GM23338 (cell line): Measurements from ENCODE around the gene ROBO1. TPM values are rescaled to one million over a fixed set of nuclear protein-coding genes. Genes with fewer than 3 reads are reported as not detected.

Source experiments
- ATAC-seq: fragments of 200-7000 bp; cut with Tn5 transposase; 3 replicates; pipeline ENCODE4 v1.9.1; 2020
- DNase-seq: peaks from one replicate; pipeline ENCODE4 v3.0.0-alpha.2; 2015; ENCODE audit warnings: low spot score
- H2AFZ ChIP-seq: fragments of 200-600 bp; sonication (generic); 2 replicates; pipeline ENCODE4 v1.8.0; 2016; ENCODE audit warnings: antibody characterized with exemption, mild to moderate bottlenecking, moderate library complexity
- H3F3A ChIP-seq: fragments of 200-600 bp; sonication (generic); replicated peaks from 2 replicates; pipeline ENCODE4 v1.8.0; 2017; ENCODE audit warnings: antibody characterized with exemption, mixed run types, low read depth
- H3K27ac ChIP-seq: fragments of 200-600 bp; sonication (generic); 2 replicates; pipeline ENCODE4 v1.6.1; 2016; ENCODE audit warnings: low read depth
- H3K27me3 ChIP-seq: fragments of 200-600 bp; sonication (generic); 2 replicates; pipeline ENCODE4 v1.8.0; 2016; ENCODE audit warnings: mild to moderate bottlenecking, mixed run types, moderate library complexity; ENCODE audit not compliant: insufficient read depth
- H3K36me3 ChIP-seq: fragments of 200-600 bp; sonication (generic); 2 replicates; pipeline ENCODE4 v1.8.0; 2016; ENCODE audit warnings: mild to moderate bottlenecking; ENCODE audit not compliant: insufficient read depth
- H3K4me1 ChIP-seq: fragments of 200-600 bp; sonication (generic); 2 replicates; pipeline ENCODE4 v1.8.0; 2016; ENCODE audit warnings: mild to moderate bottlenecking, moderate library complexity; ENCODE audit not compliant: insufficient read depth
- H3K4me2 ChIP-seq: fragments of 200-600 bp; sonication (generic); 2 replicates; pipeline ENCODE4 v1.7.1; 2017; ENCODE audit warnings: mixed run types
- H3K4me3 ChIP-seq: fragments of 200-600 bp; sonication (generic); 2 replicates; pipeline ENCODE4 v1.6.1; 2016; ENCODE audit warnings: mixed run types
- H3K79me2 ChIP-seq: fragments of 200-600 bp; sonication (generic); replicated peaks from 2 replicates; pipeline ENCODE4 v1.8.0; 2017; ENCODE audit warnings: mild to moderate bottlenecking; ENCODE audit not compliant: insufficient read depth
- H3K9me2 ChIP-seq: fragments of 200-600 bp; sonication (generic); 2 replicates; pipeline ENCODE4 v1.8.0; 2017; ENCODE audit not compliant: insufficient read depth
- H4K20me1 ChIP-seq: fragments of 200-600 bp; sonication (generic); replicated peaks from 2 replicates; pipeline ENCODE4 v1.8.0; 2017; ENCODE audit warnings: mild to moderate bottlenecking; ENCODE audit not compliant: insufficient read depth
- H3K27ac Mint-ChIP-seq: 2 replicates; pipeline ENCODE4 v1.8.0; 2020; ENCODE audit warnings: inconsistent platforms, mild to moderate bottlenecking, moderate library complexity, mixed read lengths
- H3K27me3 Mint-ChIP-seq: 3 replicates; pipeline ENCODE4 v1.8.0; 2022; ENCODE audit warnings: low read depth, mild to moderate bottlenecking, moderate library complexity, mixed read lengths, inconsistent platforms; ENCODE audit not compliant: insufficient read depth, poor library complexity
- H3K36me3 Mint-ChIP-seq: 3 replicates; pipeline ENCODE4 v1.8.0; 2021; ENCODE audit warnings: low read depth, mild to moderate bottlenecking, inconsistent platforms, moderate library complexity, mixed read lengths
- H3K4me1 Mint-ChIP-seq: 3 replicates; pipeline ENCODE4 v1.8.0; 2020; ENCODE audit warnings: mild to moderate bottlenecking, inconsistent platforms, mixed read lengths
- H3K4me3 Mint-ChIP-seq: 3 replicates; pipeline ENCODE4 v1.8.0; 2021; ENCODE audit warnings: moderate library complexity, mild to moderate bottlenecking, inconsistent platforms, mixed read lengths
- H3K9me3 Mint-ChIP-seq: 3 replicates; pipeline ENCODE4 v1.8.0; 2020; ENCODE audit warnings: moderate library complexity, mild to moderate bottlenecking, inconsistent platforms, mixed read lengths
- CREB1 ChIP-seq: fragments of 250-450 bp; sonication (Bioruptor Pico); IDR thresholded peaks from 2 replicates; pipeline ENCODE4 v1.5.0; 2020; ENCODE audit warnings: low read depth, mild to moderate bottlenecking, moderate library complexity
- ETS1 ChIP-seq: IDR thresholded peaks from 2 replicates; pipeline ENCODE4 v1.6.1; 2016; ENCODE audit warnings: antibody characterized with exemption
- EZH2 ChIP-seq: fragments of 200-600 bp; sonication (generic); IDR thresholded peaks from one replicate; pipeline ENCODE4 v1.8.0; 2017; ENCODE audit warnings: antibody characterized with exemption, mild to moderate bottlenecking, low read depth; ENCODE audit not compliant: unreplicated experiment
- EZH2phosphoT487 ChIP-seq: fragments of 200-600 bp; sonication (generic); IDR thresholded peaks from one replicate; pipeline ENCODE4 v1.8.1; 2018; ENCODE audit warnings: antibody characterized with exemption; ENCODE audit not compliant: unreplicated experiment
- JUNB ChIP-seq: IDR thresholded peaks from one replicate; pipeline ENCODE4 v1.6.1; 2016; ENCODE audit warnings: antibody characterized with exemption; ENCODE audit not compliant: unreplicated experiment
- NANOG ChIP-seq: IDR thresholded peaks from 2 replicates; pipeline ENCODE4 v1.6.1; 2016; ENCODE audit warnings: antibody characterized with exemption, borderline replicate concordance
- POLR2AphosphoS5 ChIP-seq: IDR thresholded peaks from 2 replicates; pipeline ENCODE4 v1.6.1; 2016; ENCODE audit warnings: antibody characterized with exemption, low read depth
- STAT1 ChIP-seq: IDR thresholded peaks from one replicate; pipeline ENCODE4 v1.6.1; 2016; ENCODE audit warnings: antibody characterized with exemption; ENCODE audit not compliant: unreplicated experiment
- ZNF114 ChIP-seq: fragments of 250-450 bp; sonication (Bioruptor Pico); IDR thresholded peaks from 2 replicates; pipeline ENCODE4 v1.5.0; 2020; ENCODE audit warnings: mild to moderate bottlenecking, moderate library complexity
- ZNF331 ChIP-seq: fragments of 250-450 bp; sonication (Bioruptor Pico); IDR thresholded peaks from 2 replicates; pipeline ENCODE4 v1.5.0; 2020; ENCODE audit warnings: low read depth, mild to moderate bottlenecking, moderate library complexity
- polyA plus RNA-seq: library from polyadenylated mRNA; unstranded; fragments of >200 nt; fragmentation: Nextera tagmentation; extraction: Ambion mirVana; gene quantifications from 2 replicates; pipeline ENCODE4 v1.2.1, GENCODE V29; 2016
- total RNA-seq: library from RNA; depleted of rRNA; stranded (reverse); fragments of >200 nt; shearing (Covaris generic); gene quantifications from 2 replicates; pipeline ENCODE4 v1.2.3, GENCODE V29; 2014
- TF ChIP-seq, protein P1 (sequence below), 2 experiments: fragments of 200-600 bp in 1 of 2; sonication (generic) in 1 of 2; conservative IDR thresholded peaks; 2 replicates each; pipeline versions ENCODE4 v1.5.1 to v1.6.1; 2016 to 2017; ENCODE audit warnings: antibody characterized with exemption in 2 of 2, low read depth in 2 of 2, mild to moderate bottlenecking in 2 of 2, moderate library complexity in 1 of 2
- TF ChIP-seq, protein P2 (sequence below): IDR thresholded peaks from one replicate; pipeline ENCODE4 v1.6.1; 2018; ENCODE audit warnings: antibody characterized with exemption; ENCODE audit not compliant: unreplicated experiment
- TF ChIP-seq, protein P3 (sequence below): fragments of 250-450 bp; sonication (Bioruptor Pico); IDR thresholded peaks from 2 replicates; pipeline ENCODE4 v1.5.0; 2020; ENCODE audit warnings: mild to moderate bottlenecking, moderate library complexity

ROBO1 gene
- total and polyA plus RNA-seq, 2 experiments from 2014 or later = 19.2 to 78.3 TPM

DNA sequence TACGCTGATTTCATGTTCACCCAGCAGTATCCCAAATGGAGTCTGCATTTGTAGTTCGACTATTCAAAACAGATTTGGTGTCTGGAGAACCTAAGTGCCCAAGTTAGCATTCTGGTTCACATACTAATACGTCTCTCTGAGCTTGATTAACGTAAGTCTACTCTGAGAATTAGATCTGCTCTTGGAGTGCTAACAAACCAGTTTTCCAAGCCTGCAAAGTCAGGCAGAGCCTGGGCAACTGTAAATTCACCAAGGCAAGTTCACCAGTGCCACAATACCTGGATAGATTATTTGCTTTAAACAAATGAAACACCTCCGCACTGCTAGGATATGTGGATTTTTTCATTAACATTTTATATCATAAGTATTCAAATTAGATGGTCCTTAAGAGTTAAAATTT lies 912.6 kb downstream of the ROBO1 start:
- no peak overlapping the region for H3K27ac Mint-ChIP-seq
- no peaks in the 10 kb centered on the region; the same call in 2 of the 3 replicates for H3K9me3 Mint-ChIP-seq
- H3K4me3 Mint-ChIP-seq = no peak overlapping the region
- no peaks in the 10 kb centered on the region for H3K9me2 ChIP-seq
- H3K27me3 ChIP-seq = no peaks in the 10 kb centered on the region
- no peak overlapping the region for H2AFZ ChIP-seq
- H3K4me2 ChIP-seq = no peak overlapping the region
- ATAC-seq (no peak; the same call in 2 of the 3 replicates), DNase-seq (no peak)
- no peak for TF ChIP-seq EZH2phosphoT487
- no peak for TF ChIP-seq STAT1
- TF ChIP-seq POLR2AphosphoS5 = no peak
- TF ChIP-seq, protein P1, sequence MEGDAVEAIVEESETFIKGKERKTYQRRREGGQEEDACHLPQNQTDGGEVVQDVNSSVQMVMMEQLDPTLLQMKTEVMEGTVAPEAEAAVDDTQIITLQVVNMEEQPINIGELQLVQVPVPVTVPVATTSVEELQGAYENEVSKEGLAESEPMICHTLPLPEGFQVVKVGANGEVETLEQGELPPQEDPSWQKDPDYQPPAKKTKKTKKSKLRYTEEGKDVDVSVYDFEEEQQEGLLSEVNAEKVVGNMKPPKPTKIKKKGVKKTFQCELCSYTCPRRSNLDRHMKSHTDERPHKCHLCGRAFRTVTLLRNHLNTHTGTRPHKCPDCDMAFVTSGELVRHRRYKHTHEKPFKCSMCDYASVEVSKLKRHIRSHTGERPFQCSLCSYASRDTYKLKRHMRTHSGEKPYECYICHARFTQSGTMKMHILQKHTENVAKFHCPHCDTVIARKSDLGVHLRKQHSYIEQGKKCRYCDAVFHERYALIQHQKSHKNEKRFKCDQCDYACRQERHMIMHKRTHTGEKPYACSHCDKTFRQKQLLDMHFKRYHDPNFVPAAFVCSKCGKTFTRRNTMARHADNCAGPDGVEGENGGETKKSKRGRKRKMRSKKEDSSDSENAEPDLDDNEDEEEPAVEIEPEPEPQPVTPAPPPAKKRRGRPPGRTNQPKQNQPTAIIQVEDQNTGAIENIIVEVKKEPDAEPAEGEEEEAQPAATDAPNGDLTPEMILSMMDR (conservative IDR thresholded peaks at IDR 0.05; ENCODE audit: low read depth in 2 of 2) = no peak
- no peak for TF ChIP-seq CREB1 (CRISPR knock-in tag)
- TF ChIP-seq NANOG = no peak
- no peak for TF ChIP-seq ZNF114 (CRISPR knock-in tag)
- TF ChIP-seq, protein P2, sequence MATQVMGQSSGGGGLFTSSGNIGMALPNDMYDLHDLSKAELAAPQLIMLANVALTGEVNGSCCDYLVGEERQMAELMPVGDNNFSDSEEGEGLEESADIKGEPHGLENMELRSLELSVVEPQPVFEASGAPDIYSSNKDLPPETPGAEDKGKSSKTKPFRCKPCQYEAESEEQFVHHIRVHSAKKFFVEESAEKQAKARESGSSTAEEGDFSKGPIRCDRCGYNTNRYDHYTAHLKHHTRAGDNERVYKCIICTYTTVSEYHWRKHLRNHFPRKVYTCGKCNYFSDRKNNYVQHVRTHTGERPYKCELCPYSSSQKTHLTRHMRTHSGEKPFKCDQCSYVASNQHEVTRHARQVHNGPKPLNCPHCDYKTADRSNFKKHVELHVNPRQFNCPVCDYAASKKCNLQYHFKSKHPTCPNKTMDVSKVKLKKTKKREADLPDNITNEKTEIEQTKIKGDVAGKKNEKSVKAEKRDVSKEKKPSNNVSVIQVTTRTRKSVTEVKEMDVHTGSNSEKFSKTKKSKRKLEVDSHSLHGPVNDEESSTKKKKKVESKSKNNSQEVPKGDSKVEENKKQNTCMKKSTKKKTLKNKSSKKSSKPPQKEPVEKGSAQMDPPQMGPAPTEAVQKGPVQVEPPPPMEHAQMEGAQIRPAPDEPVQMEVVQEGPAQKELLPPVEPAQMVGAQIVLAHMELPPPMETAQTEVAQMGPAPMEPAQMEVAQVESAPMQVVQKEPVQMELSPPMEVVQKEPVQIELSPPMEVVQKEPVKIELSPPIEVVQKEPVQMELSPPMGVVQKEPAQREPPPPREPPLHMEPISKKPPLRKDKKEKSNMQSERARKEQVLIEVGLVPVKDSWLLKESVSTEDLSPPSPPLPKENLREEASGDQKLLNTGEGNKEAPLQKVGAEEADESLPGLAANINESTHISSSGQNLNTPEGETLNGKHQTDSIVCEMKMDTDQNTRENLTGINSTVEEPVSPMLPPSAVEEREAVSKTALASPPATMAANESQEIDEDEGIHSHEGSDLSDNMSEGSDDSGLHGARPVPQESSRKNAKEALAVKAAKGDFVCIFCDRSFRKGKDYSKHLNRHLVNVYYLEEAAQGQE = no peak
- no peak for TF ChIP-seq ZNF331 (CRISPR knock-in tag)
- TF ChIP-seq, protein P3, sequence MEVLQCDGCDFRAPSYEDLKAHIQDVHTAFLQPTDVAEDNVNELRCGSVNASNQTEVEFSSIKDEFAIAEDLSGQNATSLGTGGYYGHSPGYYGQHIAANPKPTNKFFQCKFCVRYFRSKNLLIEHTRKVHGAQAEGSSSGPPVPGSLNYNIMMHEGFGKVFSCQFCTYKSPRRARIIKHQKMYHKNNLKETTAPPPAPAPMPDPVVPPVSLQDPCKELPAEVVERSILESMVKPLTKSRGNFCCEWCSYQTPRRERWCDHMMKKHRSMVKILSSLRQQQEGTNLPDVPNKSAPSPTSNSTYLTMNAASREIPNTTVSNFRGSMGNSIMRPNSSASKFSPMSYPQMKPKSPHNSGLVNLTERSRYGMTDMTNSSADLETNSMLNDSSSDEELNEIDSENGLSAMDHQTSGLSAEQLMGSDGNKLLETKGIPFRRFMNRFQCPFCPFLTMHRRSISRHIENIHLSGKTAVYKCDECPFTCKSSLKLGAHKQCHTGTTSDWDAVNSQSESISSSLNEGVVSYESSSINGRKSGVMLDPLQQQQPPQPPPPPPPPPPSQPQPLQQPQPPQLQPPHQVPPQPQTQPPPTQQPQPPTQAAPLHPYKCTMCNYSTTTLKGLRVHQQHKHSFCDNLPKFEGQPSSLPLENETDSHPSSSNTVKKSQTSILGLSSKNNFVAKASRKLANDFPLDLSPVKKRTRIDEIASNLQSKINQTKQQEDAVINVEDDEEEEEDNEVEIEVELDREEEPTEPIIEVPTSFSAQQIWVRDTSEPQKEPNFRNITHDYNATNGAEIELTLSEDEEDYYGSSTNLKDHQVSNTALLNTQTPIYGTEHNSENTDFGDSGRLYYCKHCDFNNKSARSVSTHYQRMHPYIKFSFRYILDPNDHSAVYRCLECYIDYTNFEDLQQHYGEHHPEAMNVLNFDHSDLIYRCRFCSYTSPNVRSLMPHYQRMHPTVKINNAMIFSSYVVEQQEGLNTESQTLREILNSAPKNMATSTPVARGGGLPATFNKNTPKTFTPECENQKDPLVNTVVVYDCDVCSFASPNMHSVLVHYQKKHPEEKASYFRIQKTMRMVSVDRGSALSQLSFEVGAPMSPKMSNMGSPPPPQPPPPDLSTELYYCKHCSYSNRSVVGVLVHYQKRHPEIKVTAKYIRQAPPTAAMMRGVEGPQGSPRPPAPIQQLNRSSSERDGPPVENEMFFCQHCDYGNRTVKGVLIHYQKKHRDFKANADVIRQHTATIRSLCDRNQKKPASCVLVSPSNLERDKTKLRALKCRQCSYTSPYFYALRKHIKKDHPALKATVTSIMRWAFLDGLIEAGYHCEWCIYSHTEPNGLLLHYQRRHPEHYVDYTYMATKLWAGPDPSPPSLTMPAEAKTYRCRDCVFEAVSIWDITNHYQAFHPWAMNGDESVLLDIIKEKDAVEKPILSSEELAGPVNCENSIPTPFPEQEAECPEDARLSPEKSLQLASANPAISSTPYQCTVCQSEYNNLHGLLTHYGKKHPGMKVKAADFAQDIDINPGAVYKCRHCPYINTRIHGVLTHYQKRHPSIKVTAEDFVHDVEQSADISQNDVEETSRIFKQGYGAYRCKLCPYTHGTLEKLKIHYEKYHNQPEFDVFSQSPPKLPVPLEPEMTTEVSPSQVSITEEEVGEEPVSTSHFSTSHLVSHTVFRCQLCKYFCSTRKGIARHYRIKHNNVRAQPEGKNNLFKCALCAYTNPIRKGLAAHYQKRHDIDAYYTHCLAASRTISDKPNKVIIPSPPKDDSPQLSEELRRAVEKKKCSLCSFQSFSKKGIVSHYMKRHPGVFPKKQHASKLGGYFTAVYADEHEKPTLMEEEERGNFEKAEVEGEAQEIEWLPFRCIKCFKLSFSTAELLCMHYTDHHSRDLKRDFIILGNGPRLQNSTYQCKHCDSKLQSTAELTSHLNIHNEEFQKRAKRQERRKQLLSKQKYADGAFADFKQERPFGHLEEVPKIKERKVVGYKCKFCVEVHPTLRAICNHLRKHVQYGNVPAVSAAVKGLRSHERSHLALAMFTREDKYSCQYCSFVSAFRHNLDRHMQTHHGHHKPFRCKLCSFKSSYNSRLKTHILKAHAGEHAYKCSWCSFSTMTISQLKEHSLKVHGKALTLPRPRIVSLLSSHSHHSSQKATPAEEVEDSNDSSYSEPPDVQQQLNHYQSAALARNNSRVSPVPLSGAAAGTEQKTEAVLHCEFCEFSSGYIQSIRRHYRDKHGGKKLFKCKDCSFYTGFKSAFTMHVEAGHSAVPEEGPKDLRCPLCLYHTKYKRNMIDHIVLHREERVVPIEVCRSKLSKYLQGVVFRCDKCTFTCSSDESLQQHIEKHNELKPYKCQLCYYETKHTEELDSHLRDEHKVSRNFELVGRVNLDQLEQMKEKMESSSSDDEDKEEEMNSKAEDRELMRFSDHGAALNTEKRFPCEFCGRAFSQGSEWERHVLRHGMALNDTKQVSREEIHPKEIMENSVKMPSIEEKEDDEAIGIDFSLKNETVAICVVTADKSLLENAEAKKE (CRISPR knock-in tag) = no peak
- TF ChIP-seq JUNB = no peak
- TF ChIP-seq ETS1 = no peak
- TF ChIP-seq EZH2 = no peak
- H3K4me1 ChIP-seq = peaks cover 25% of the 10 kb centered on the region
- H3K36me3 Mint-ChIP-seq = no peaks in the 10 kb centered on the region
- no peaks in the 10 kb centered on the region for H3F3A ChIP-seq
- peaks cover 5% of the 10 kb centered on the region for H3K27me3 Mint-ChIP-seq
- H3K79me2 ChIP-seq = 0 out of 2 replicates have a peak, but pooled peaks cover 6% of the 10 kb centered on the region
- H3K4me3 ChIP-seq = no peak overlapping the region
- H3K36me3 ChIP-seq = no peaks in the 10 kb centered on the region
- H4K20me1 ChIP-seq = no peaks in the 10 kb centered on the region; the same call in 1 of the 2 replicates
- 0 out of 2 replicates have a peak overlapping the region, but pooled peaks have one; percentile 29 for H3K27ac ChIP-seq
- H3K4me1 Mint-ChIP-seq = peaks cover 19% of the 10 kb centered on the region; the same call in 2 of the 3 replicates
